Activated CD4-positive, alpha-beta T cell treated with anti-CD3 and anti-CD28 coated beads for 24 hours (primary cell): ENCODE measurements around the gene MAPK12.

Source experiments
- DNase-seq, 2 donors: peaks; one replicate each; pipeline ENCODE4 v3.0.0-alpha.2; 2020; ENCODE audit warnings: low read depth in 2 of 2

Gene MAPK12

DNA sequence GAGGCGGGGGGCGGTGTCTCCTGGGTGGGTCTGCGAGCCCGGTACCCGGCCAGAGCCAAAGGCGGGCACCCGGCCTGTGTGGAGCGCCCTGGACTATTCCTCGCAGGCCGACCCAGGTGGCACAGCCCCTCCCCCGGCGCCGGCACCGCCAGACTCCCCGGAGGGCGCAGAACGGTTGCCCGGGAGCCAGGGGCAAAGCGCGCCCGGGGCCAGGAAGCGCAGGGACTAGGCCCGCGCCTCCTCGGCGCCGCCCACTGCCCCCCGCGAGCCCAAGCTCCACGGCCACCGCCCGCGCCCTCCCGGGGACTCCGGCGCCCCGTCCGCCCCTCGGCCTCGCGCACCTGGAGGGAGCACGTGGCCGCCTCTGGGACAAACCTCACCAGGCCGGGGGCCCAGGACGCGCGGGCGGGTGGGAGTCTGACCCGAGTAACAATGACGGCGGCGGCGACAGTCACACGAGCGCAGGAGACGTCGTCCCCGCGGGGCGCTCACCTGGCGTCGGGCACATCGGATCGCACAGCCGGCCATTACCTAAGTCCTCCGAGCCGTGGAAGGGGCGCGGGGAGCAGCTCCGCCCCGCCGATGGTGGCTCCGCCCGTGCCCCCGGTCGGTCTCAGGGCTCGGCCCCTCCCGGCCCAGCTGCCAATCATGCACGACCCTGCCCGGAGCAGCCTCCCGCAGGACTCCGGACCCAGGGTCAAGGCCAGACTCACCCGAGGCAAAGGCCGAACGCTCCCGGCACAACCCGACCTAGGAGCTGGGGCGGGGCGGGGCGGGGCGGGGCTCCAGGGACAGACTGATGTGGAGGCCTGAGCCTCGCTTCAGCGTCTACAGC, 38.5 kb upstream of the MAPK12 start:
- DNase-seq = no peak

DNA sequence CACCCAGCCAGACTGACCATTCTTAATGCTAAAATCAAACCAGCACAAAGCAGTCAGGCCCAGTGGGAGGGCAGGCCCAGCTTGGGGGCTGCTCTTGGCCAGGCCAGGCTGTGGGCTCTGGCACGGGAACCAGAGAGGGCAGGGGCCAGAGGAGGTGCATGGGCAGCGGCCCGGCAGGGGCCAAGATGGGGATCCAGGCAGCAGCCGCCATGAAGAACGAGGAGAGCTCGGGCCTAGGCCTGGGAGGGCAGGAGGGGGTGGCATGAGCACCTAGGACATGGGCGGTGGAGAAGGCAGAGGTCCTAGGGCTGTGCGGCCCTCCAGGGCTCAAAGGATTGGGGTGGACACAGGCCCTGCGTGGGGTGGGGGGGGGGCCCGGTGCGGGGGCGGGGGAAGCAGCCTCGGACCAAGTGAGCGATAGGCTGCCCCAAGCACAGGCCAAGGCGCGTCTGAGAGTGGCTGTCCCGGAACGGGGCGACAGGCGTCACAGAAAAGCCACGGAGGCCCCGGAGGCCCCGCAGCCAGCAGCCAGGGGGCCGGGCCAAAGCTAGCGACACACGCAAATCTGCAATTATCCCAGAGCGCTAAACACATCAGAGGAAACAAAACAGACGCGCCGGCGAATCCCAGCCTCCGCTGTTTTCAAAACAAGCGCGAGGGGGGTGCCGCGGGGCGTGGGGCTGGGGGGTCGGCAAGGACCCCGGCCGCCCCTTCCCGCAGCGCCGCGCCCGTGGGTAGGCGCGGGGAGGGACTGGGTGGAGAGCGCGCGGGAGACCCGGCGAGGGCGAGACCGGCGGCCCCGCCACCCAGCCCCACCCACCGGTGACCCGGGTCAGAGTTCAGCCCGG, 37.7 kb upstream of the MAPK12 start:
- DNase-seq = no peak

DNA sequence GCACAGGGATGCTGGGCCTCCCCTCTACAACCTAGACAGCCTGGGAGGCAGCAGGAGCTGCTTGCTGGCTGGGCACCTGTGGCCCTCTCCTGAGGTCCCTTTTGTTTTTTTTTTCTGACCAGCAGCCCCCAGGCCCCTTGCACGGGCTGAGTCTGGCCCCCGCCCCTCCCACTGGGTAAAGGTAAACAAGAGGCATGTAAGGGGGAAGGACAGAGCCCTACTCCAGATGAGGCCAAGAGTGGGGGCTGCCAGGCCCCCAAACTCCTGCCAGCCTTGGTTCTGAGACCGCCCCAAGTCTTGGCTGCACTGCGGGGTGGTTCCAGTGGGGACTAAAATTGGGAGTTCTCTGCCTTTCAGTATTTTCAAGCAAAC, 36.8 kb upstream of the MAPK12 start:
- DNase-seq = no peak

DNA sequence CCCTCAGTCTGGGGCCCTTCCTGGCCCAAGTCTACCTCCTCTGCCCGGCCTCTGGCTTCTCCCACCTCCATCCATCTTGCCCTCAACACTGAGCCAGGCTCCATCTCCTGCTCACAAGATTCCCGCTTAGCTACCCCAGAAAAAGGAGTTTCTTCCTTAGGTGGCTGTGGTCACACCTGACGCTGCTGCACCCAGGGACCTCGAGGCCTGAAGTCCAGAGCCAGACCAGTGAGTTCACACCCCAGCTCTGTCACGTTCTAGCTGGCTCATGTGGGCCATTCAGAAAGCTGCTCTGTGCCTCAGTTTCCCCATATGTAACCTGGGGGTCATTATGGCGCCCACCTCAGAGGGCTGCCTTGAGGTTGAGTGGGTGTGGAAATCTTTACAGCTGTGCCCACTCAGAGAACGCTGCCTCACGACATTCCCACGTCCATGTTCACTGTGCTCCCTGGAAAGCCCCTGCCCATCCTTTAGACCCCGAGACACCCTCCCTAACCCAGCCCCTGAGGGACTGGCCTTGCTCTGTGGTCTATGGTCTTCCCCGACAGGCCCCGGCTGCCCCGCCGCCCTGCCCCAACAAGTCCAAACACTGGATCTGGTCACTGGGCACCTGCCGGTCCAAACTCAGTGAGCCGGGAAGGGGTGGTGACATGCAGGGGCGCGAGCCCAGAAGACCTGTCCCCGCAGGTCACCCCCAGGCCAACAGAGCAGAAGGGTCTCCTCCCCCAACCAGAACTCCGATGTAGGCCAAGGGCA, 36.2 kb upstream of the MAPK12 start:
- DNase-seq = no peak

DNA sequence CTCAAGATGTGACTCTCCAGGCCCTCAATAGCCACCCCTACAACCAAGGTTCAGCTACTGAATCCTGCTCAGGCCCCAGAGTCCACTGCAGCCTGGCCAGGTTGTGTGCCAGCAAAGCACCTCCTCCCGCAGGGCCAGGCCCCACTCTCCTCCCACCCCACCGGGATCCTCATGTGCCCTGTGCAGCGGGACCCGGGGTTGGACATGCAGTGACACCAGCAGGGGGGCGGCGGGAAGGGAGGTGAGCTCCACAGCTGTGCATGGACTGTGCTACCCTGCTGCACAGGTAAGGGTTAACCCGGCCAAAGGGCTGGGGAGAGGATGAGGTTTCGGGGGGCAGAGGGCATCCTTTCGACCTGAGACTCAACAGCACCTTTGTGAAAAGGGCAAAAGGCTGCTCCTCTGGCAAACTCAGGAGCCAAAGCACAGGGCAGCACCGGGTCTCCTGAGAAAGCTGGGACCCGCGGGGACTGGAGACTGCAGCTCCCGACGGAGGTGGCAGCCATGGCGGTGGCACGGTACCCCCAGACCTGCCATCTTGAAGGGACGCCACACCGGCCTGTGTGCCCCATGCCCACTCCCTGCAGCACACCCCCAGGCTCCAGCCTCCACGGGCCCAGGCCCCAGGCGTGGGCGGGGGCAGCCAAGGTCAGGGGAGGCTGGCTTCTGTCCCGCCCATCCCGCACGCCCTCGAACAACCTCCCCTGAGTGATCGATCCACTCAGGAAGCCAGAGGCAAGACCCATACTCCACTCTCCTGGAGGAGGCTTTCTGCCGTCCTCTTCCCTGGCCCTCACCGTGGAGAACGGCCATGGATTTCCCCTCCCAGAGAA, 35.4 kb upstream of the MAPK12 start:
- DNase-seq = no peak

DNA sequence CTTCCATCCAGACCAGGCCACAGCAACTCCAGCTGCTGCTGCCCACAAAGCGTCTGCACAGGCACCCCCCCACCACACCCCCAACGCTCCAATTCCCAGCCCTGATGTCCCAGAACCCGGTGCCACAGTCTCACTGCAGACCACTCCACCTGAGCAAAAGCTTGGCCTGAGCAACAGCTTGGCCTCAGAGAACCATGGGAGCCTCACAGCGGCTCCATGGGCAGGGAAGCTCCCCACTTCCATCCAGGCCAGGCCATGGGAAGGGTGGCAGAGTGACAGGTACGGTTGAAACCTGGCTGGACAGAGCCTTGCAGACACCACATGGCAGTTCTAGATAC, 32.8 kb upstream of the MAPK12 start:
- no peak for DNase-seq

DNA sequence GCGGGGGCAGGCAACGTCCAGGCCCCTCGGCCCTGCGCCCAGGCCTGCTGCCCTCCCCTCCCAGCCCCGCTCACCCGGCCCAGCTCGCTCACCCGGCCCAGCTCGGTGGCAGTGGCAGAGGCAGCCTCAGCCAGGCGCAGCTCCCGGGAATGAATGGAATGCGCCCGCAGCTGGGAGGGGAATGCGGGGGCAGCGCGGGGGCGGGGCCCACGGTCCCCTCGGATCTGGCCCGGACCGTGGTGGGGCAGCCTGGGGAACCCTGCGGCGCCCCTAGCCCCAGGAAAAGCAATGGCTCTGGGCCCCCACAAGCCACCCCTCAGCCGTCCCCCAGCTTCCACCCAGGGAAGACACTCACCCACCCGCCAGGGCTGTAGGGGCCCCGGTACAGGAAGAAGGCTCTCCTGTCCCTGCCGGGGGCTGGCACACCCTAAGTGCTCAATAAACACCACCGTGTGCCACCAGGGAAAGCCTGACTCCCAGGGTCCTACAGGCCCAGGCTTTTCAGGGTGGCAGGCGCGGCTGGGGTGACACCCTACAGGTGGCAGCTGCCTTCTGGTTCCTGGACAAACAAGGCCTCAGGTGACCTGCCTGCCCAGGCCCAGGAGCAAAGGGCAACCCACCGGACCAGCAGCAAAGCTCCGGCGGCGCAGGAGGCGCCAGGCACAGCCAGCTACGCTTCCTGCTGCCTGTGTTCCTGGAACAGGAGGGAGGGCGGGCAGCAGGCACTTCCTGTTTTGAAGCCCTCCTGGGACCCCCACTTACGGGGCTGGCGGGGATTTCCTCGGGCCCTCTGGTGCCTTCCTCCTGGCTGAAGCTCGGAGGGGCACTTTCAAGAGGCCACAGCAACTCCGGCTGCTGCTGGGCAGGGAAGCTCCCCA, 32.2 kb upstream of the MAPK12 start:
- no peak for DNase-seq

DNA sequence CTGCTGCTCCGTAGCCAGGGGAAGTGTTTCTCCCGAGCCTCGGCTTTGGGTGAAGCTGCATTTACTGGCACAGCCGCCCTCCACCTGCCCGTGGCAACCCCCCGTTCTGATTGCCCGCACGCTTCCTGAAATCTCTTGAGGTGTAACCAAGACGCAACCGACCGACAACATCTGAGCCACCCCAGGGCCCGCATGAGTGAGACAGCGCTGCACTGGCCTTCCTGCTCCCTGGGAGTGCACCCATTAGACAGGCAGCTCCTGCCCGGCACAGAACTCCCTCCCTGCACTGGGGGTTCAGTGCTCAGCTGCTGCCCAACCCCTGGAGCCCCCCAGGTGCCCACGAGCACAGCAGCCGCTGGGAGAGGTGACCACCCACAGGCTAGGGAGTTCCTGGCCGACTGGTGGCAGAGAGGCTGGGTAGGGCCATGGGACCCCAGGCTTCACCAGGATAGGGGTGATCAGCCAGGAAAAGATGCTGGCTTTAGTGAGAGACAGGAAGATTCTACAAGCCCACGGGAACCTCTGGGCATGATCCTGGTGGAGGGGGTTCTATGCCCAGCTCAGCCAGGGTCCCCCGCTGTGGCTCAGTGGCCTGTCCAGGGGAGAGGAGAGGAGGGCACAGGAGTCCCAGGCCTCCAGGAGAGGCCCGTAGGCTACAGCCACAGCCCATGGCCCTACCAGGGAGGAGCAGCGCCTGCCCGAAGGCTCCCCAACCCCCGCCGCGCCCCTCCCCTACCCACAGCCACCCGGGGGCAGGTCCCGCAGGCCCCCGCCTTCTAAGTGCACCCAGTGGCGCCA, 31.4 kb upstream of the MAPK12 start:
- DNase-seq = no peak

DNA sequence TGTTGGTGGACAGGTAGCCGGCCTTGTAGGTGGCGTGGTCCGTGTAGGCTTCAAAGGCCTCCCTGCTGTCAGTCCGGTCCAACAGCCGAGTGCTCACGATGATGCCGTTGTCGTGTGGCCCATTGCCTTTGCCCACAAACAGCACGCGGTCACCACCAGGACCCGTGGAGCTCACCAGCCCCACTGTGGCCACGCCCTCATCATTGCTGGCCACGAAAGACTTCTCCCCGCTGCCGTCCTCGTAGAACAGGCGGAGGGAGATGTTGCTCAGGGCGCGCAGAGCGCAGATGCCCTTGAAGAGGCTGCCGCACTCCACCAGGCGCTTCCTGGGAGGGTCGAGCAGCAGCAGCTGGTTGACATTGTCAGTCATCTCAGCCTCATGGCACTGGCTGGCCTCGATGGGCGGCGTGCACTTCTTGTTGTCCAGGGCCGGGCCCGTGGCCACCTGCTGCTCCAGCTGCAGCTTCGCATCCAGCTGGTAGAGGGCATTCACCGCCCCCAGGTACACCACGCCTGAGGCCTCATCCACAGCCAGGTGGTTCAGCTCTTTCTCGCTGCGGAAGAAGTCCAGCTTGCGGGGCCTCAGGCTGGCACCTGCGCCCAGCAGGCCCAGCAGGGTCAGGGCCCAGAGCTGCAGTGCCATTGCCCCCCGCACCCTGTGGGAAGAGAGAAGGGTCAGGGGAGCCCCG, 28.6 kb upstream of the MAPK12 start:
- DNase-seq = no peak

DNA sequence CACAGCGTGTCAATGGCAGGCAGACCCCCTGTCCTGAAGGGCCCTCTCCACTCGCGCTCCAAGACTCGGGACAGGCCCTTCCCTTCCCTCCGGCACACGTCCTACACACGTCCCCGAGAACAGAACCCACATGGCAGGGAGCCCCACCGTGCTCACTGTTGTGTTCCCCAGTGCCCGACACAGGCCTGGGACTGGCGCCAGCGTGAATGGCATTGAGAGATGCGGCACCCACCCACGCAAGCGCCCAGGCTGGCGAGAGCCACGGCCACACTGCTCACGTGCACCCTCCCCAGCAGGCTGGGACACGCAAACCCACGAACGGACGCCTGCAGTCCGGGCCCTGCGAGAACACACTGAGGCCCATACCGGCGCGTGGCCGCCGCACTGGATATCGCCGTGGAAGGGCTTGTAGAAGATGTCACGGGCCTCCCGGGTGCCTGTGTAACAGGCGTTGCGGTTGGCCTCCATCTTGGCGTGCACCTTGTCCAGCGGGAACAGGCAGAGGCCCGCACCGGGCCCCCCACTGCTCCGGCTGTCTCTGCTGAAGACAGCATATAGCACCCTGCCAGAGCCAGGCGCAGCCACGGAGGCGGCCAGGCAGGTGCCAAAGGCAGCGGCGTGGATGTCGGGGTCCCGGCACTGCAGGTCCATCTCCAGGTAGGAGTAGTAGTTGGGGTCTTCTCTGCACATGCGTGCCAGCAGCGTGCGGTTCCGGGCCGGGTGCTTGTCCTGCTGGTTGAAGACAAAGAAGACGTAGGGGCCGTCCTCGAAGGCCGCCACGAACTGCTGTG, 27.9 kb upstream of the MAPK12 start:
- DNase-seq = no peak

DNA sequence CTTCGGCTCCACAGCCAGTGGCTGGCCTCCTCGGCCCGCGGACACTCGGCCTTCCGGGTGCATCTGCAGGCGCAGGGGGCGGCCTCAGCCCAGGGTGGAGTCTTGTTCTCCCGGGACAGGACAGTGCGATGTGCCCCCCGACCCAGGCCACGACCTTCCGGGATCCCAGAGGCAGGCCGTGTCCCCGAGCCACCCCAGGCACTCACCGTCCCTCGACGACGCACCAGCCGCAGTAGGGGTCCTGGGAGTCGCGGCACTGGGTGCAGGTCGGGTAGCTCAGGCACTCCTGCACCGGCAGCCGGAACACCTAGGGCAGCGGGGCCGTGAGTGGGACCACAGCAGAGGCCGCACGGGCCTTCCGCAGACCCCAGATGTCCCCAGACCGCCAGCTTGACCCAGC, 26.2 kb upstream of the MAPK12 start:
- DNase-seq = no peak

DNA sequence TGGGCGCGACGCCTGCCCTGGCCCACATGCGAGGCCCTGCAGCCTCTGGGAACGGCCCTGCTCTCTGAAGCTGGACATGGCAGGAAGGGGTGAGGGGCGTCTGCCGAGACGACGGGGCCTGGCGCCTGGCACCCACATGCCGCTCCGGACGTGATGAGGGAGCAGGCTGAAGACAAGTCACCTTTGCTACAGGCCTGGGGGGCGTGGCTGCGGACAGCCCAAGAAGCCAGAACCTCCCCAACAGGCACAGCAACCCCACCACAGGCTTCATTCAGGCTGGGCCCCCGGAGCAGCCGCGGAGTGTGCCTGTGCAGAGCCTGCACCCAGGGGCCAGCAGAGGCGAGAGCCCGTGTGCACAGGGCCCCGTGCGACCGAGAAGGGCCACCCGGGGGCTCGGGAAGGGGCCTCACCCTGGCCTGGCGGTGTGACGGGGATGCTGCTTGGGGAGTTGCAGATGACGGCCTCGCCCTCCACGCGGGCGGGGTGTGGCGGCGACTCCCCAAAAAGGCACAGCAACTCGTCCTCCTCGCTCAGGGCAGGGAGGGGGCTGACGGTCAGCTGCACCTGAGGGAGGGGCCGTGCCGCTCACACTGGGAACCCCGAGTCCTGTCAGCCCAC, 25.3 kb upstream of the MAPK12 start:
- no peak for DNase-seq

DNA sequence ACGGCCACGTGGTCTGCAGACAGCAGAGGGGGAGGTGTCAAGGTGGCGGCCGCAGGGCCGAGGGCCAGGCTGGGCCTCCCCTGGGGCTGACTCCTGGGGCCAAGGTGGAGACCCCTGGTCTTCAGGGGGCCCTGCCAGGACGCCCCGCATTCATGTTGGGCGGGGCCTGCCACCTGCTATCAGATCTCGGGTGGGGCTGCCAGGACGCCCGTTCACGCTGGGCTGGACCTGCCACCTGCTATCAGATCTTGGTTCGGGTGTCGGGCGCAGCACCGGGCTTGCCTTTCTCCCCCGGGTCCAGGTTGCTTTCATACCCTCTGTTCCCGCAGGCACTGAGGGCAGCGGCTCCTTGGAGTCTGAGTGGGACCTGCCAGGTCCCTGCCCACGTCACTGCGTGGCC, 24.8 kb upstream of the MAPK12 start:
- DNase-seq = no peak

DNA sequence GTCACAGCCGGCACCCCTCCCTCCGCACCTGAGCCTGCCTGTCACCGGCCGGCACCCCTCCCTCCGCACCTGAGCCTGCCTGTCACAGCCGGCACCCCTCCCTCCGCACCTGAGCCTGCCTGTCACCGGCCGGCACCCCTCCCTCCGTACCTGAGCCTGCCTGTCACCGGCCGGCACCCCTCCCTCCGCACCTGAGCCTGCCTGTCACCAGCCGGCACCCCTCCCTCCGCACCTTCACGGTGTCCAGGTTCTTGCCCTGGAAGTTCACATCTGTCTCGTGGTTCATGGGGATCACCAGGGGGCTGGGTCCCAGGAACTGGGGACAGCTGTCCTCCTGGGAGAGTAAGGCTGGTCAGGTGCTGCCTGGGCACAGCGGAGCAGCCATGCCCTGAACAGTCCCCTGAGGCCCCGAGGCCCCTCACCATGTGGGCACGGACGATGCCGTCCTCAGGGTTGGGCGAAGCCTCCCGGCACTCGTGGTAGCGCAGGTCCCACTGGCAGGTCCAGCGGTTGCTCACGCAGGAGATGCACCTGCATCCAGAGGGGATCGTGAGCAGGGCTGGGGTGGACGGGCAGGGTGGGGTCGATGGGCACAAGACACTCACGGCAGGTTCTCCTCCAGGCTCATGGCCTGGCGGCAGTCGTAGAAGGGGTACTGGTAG, 24.2 kb upstream of the MAPK12 start:
- no peak for DNase-seq

DNA sequence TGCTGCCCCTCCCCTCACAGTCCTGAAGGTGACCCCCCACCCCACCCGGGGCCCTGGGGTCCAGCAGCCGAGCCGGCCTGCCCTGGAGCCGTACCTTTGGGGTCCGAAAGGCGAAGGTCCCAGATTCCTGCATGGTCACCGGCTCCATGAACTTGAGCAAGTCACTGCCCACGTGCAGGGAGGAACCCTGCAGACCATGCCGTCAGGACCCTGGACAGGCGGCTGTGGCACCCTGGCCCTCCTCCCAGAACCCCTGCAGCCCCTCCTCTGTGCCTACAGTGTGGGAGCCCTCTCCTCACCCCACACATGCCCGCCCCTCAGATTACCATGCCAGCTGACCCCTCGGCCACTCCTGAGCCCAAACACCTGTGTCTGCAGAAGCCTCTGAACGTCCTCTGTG, 23.0 kb upstream of the MAPK12 start:
- no peak for DNase-seq

DNA sequence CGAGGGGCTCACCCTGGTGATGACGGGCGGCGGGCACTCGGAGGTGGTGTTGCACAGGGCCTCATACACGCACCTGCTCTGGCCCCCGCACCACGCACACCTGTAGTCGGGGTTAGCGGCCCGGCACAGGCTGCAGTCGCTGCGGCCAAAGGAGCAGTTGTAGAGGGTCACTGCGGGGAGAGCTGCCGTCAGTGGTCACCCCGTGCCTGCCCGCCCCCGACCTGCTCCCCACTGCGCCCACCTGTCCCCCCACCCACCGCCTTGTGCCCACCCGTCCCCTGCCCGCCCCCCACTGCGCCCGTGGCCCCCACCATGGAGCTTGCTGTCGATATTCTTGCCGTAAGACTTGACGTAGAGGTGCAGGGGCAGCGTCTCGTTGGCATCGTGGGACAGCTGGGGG, 22.3 kb upstream of the MAPK12 start:
- DNase-seq = no peak

DNA sequence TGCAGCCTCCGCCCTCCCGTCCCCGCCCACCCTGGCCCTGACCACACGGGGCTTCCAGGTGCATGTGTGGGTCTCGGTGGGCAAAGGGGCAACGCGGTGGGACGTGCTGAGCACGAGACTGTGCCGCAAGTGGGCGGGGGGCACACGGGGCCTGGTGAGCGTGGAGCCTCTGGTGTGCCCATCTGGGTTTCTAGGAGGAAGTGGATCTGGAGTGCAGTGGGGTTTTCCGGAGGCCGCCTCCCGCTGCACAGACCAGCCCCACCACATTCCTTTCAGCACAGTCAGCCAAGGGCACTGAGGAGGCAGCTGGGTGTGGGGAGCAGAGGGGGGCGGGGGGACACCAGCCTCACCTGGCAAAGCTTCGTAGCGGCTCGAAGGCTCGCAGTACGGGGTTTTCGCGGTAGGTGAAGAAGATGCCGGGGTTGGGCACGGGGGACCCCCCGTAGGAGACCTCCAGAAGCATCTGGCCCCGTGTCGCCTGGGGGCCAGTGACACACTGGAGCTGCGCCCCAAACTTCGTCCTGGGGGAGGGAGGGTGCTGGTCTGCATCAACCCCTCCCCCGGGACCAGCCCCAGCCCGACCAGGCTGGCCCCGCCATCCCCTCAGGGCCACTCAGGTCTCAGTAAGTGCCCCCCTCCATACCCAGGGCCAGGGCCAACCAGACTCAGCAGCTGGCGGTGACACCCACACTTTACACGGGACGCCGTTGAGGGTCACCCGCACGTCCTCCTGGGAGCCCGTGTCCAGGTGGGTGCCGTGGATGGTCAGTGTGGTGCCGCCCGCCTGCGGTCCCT, 21.1 kb upstream of the MAPK12 start:
- no peak for DNase-seq
